Hepatocyte (in vitro differentiated cells): ENCODE measurements around the gene SPATA21. TPM values are rescaled to one million over a fixed set of nuclear protein-coding genes. Genes with fewer than 3 reads are reported as not detected.

Experiments used
- DNase-seq: peaks from one replicate; pipeline ENCODE4 v3.0.0-alpha.2; 2016; ENCODE audit warnings: low spot score
- H2AFZ ChIP-seq: fragments of 200-600 bp; sonication (generic); 2 replicates; pipeline ENCODE4 v1.6.0; 2016; ENCODE audit warnings: antibody characterized with exemption, mild to moderate bottlenecking
- H3K27ac ChIP-seq: fragments of 200-600 bp; sonication (generic); 2 replicates; pipeline ENCODE4 v1.5.1; 2016; ENCODE audit warnings: mild to moderate bottlenecking
- H3K27me3 ChIP-seq: fragments of 200-600 bp; sonication (generic); 2 replicates; pipeline ENCODE4 v1.6.1; 2016
- H3K36me3 ChIP-seq: fragments of 200-600 bp; sonication (generic); replicated peaks from 2 replicates; pipeline ENCODE4 v1.5.1; 2016; ENCODE audit warnings: low read depth; ENCODE audit not compliant: insufficient read depth
- H3K4me1 ChIP-seq: fragments of 200-600 bp; sonication (generic); 2 replicates; pipeline ENCODE4 v1.5.1; 2016; ENCODE audit warnings: mild to moderate bottlenecking, moderate library complexity; ENCODE audit not compliant: insufficient read depth
- H3K4me2 ChIP-seq: fragments of 200-600 bp; sonication (generic); 2 replicates; pipeline ENCODE4 v1.6.0; 2016
- H3K4me3 ChIP-seq: fragments of 200-600 bp; sonication (generic); 2 replicates; pipeline ENCODE4 v1.5.1; 2016; ENCODE audit warnings: mild to moderate bottlenecking
- H3K79me2 ChIP-seq: fragments of 200-600 bp; sonication (generic); 2 replicates; pipeline ENCODE4 v1.6.0; 2017; ENCODE audit warnings: mild to moderate bottlenecking
- H3K9me2 ChIP-seq: fragments of 200-600 bp; sonication (generic); replicated peaks from 2 replicates; pipeline ENCODE4 v1.6.0; 2017; ENCODE audit warnings: mild to moderate bottlenecking; ENCODE audit not compliant: insufficient read depth
- H3K9me3 ChIP-seq: fragments of 200-600 bp; sonication (generic); 2 replicates; pipeline ENCODE4 v1.5.1; 2016; ENCODE audit warnings: low read depth, mild to moderate bottlenecking
- H4K20me1 ChIP-seq: fragments of 200-600 bp; sonication (generic); 2 replicates; pipeline ENCODE4 v1.6.0; 2016; ENCODE audit warnings: mild to moderate bottlenecking; ENCODE audit not compliant: insufficient read depth, poor library complexity, severe bottlenecking
- CTCF ChIP-seq: fragments of 200-600 bp; sonication (generic); IDR thresholded peaks from 2 replicates; pipeline ENCODE4 v1.5.1; 2016; ENCODE audit warnings: antibody characterized with exemption, mild to moderate bottlenecking; ENCODE audit not compliant: poor library complexity
- EZH2 ChIP-seq: fragments of 200-600 bp; sonication (generic); IDR thresholded peaks from 2 replicates; pipeline ENCODE4 v1.6.1; 2016; ENCODE audit warnings: antibody characterized with exemption, mild to moderate bottlenecking, borderline replicate concordance
- EZH2phosphoT487 ChIP-seq: fragments of 200-600 bp; sonication (generic); IDR thresholded peaks from one replicate; pipeline ENCODE4 v1.6.1; 2018; ENCODE audit warnings: antibody characterized with exemption, mild to moderate bottlenecking, low read depth, moderate library complexity; ENCODE audit not compliant: unreplicated experiment, severe bottlenecking
- WGBS: methylation state at CpG from one replicate; pipeline ENCODE4 v1.1.6; 2016; ENCODE audit warnings: low lambda C conversion rate; ENCODE audit errors: missing lambda C conversion rate; 5-methylcytosine and 5-hydroxymethylcytosine counted together
- polyA plus RNA-seq: library from polyadenylated mRNA; unstranded; fragments of >200 nt; fragmentation: Nextera tagmentation; extraction: Ambion mirVana; gene quantifications from 2 replicates; pipeline ENCODE4 v1.2.1, GENCODE V29; 2016
- total RNA-seq: library from RNA; depleted of rRNA; stranded (reverse); fragments of >200 nt; gene quantifications from 2 replicates; pipeline ENCODE4 v1.2.3, GENCODE V29; 2014

Gene SPATA21
- total and polyA plus RNA-seq, 2 experiments from 2014 or later: 0.30 to 0.92 TPM

- Histone ChIP-seq H2AFZ (no peak overlapping the region), H3K9me3 (no peaks in the 10 kb centered on the region), H3K4me2 (no peak overlapping the region), H3K36me3 (no peaks in the 10 kb centered on the region), H3K9me2 (no peaks in the 10 kb centered on the region), H3K4me3 (no peak overlapping the region), H3K27ac (no peak overlapping the region), H3K4me1 (no peaks in the 10 kb centered on the region), H3K79me2 (peaks cover 57% of the 10 kb centered on the region), H4K20me1 (peaks cover 77% of the 10 kb centered on the region), H3K27me3 (no peaks in the 10 kb centered on the region)
- no peak for TF ChIP-seq EZH2phosphoT487
- TF ChIP-seq EZH2: no peak
- TF ChIP-seq CTCF: no peak
- no peak for DNase-seq
- 96% methylated on average over 10 of the region's 10 CpGs for WGBS
Measured at GRCh38 chr1:16393570-16394521, 43.4 kb downstream of the SPATA21 start.

GRCh38 chr1:16392740-16393569, 44.3 kb downstream of the SPATA21 start:
- Histone ChIP-seq H3K36me3 (no peaks in the 10 kb centered on the region), H3K4me1 (peaks cover 3% of the 10 kb centered on the region), H2AFZ (no peak overlapping the region), H3K9me2 (no peaks in the 10 kb centered on the region), H3K4me2 (no peak overlapping the region), H3K4me3 (no peak overlapping the region), H4K20me1 (peaks cover 86% of the 10 kb centered on the region), H3K79me2 (peaks cover 66% of the 10 kb centered on the region), H3K9me3 (no peaks in the 10 kb centered on the region), H3K27ac (no peak overlapping the region), H3K27me3 (no peaks in the 10 kb centered on the region)
- 88% methylated on average over 21 of the region's 21 CpGs for WGBS
- no peak for DNase-seq
- TF ChIP-seq EZH2: no peak
- no peak for TF ChIP-seq EZH2phosphoT487

GRCh38 chr1:16391411-16391810, 45.8 kb downstream of the SPATA21 start:
- Histone ChIP-seq H3K9me3 (no peaks in the 10 kb centered on the region), H3K4me1 (peaks cover 6% of the 10 kb centered on the region), H3K36me3 (no peaks in the 10 kb centered on the region), H3K27me3 (no peaks in the 10 kb centered on the region), H3K4me2 (no peak overlapping the region), H2AFZ (no peak overlapping the region), H3K4me3 (no peak overlapping the region), H3K27ac (no peak overlapping the region), H3K79me2 (peaks cover 81% of the 10 kb centered on the region), H4K20me1 (peaks cover 91% of the 10 kb centered on the region), H3K9me2 (no peaks in the 10 kb centered on the region)
- 87% methylated on average over 3 of the region's 3 CpGs for WGBS
- TF ChIP-seq CTCF (no peak), EZH2phosphoT487 (no peak), EZH2 (no peak)
- DNase-seq: no peak
